Embryonic facial prominence (tissue), 1 donor: ENCODE results near the gene LCOR.

Source experiments
- DNase-seq: peaks from one replicate; pipeline ENCODE4 v3.0.0-alpha.2; 2016; ENCODE audit errors: extremely low spot score

The LCOR gene

GRCh38 chr10:97012470-97012869 is 180.4 kb downstream of the LCOR start:
- DNase-seq, result no peak

- no peak for DNase-seq
Observed at GRCh38 chr10:97013568-97013967, 181.5 kb downstream of the LCOR start.

- no peak for DNase-seq
Observed at GRCh38 chr10:97013983-97014382, 181.9 kb downstream of the LCOR start.

GRCh38 chr10:97015240-97015639 is 183.1 kb downstream of the LCOR start:
- DNase-seq, result no peak

GRCh38 chr10:97016728-97017473 is 184.8 kb downstream of the LCOR start:
- no peak for DNase-seq

GRCh38 chr10:97017474-97017903 is 185.4 kb downstream of the LCOR start:
- DNase-seq, result no peak

- DNase-seq, result no peak
Observed at GRCh38 chr10:97018251-97019212, 186.4 kb downstream of the LCOR start.

GRCh38 chr10:97019213-97019844 is 187.2 kb downstream of the LCOR start:
- no peak for DNase-seq

- DNase-seq, result no peak
Observed at GRCh38 chr10:97020452-97021400, 188.6 kb downstream of the LCOR start.

GRCh38 chr10:97022616-97023015 is 190.5 kb downstream of the LCOR start:
- no peak for DNase-seq

GRCh38 chr10:97023401-97024167 is 191.5 kb downstream of the LCOR start:
- no peak for DNase-seq

- no peak for DNase-seq
Observed at GRCh38 chr10:97024168-97025073, 192.3 kb downstream of the LCOR start.

GRCh38 chr10:97025613-97026242 is 193.6 kb downstream of the LCOR start:
- no peak for DNase-seq

- DNase-seq, result no peak
Observed at GRCh38 chr10:97028126-97028831, 196.2 kb downstream of the LCOR start.

GRCh38 chr10:97028832-97029178 is 196.7 kb downstream of the LCOR start:
- no peak for DNase-seq

GRCh38 chr10:97029271-97029670 is 197.2 kb downstream of the LCOR start:
- no peak for DNase-seq

- no peak for DNase-seq
Observed at GRCh38 chr10:97030894-97031293, 198.8 kb downstream of the LCOR start.

GRCh38 chr10:97031459-97031858 is 199.4 kb downstream of the LCOR start:
- DNase-seq, result no peak
